ENCODE results near the gene EYA2. TPM values are rescaled to one million over a fixed set of nuclear protein-coding genes. Genes with fewer than 3 reads are reported as not detected.

The EYA2 gene
- total and polyA plus RNA-seq, 2 donors (not counting 3 experiments of a cell fraction or from before 2014, with no cell fraction given), result not detected

GRCh38 chr20:47059536-47059935 is 164.9 kb downstream of the EYA2 start:
- H3K79me2 ChIP-seq (ENCODE audit: control insufficient read depth, insufficient read depth, low read length), result no peaks in the 10 kb centered on the region
- ChIA-PET CTCF (no interaction called here), POLR2A (no interaction called here)
- BruUV-seq (replicated peaks), result no TSS peak
- dilution Hi-C loops (cut with MboI; ENCODE audit: extremely low pct_ligation_motif_present, low sequenced_read_pairs) (no loop called here), intact Hi-C loops (cut with micrococcal nuclease) (no loop called here)
- no peak overlapping the region for H3K4me3 ChIP-seq (replicated peaks in 1 of 3; ENCODE audit: insufficient read depth in 1 of 3, low read depth in 1 of 3, low read length in 3 of 3)
- H3K4me1 ChIP-seq (ENCODE audit: control insufficient read depth, extremely low read depth, insufficient read depth, low read length), result no peaks in the 10 kb centered on the region
- H3K27ac ChIP-seq (ENCODE audit: insufficient read depth, low read depth, low read length), result no peak overlapping the region
- H3K9me3 ChIP-seq (replicated peaks; ENCODE audit: control insufficient read depth, insufficient read depth, low read length), result no peaks in the 10 kb centered on the region
- no peaks in the 10 kb centered on the region for H3K36me3 ChIP-seq (ENCODE audit: control insufficient read depth in 2 of 2, extremely low read depth in 1 of 2, insufficient read depth in 2 of 2, low read length in 2 of 2)
- no peak overlapping the region for H3K9ac ChIP-seq (replicated peaks; ENCODE audit: extremely low read depth, insufficient read depth, low read length)
- no peaks in the 10 kb centered on the region for H4K20me1 ChIP-seq (replicated peaks; ENCODE audit: control insufficient read depth, extremely low read depth, insufficient read depth, low read length)
- FAIRE-seq (no peak), DNase-seq (ENCODE audit: low read depth, low spot score) (no peak)
- no peak overlapping the region for H3K4me2 ChIP-seq (ENCODE audit: insufficient read depth, low read length)
- no peaks in the 10 kb centered on the region for H3K27me3 ChIP-seq (ENCODE audit: control insufficient read depth in 2 of 2, insufficient read depth in 2 of 2, low read length in 2 of 2)
- no peak overlapping the region for H2AFZ ChIP-seq (ENCODE audit: low read depth, low read length)
- TF ChIP-seq MYC (IDR thresholded peaks at IDR 0.05; ENCODE audit: low read depth, low read length) (no peak), EZH2 (IDR thresholded peaks at IDR 0.05; ENCODE audit: borderline replicate concordance, low read depth, low read length, severe bottlenecking) (no peak), JUN (IDR thresholded peaks at IDR 0.05; ENCODE audit: borderline replicate concordance, insufficient read depth, insufficient read length, low read depth) (no peak), POLR2AphosphoS5 (IDR thresholded peaks at IDR 0.05; ENCODE audit: insufficient read depth, low read depth, low read length) (no peak), POLR2A (IDR thresholded peaks at IDR 0.05; ENCODE audit: low read depth, low read length) (no peak), GATA2 (IDR thresholded peaks at IDR 0.05; ENCODE audit: insufficient read depth, insufficient read length, low read depth, low read length) (no peak), FOS (IDR thresholded peaks at IDR 0.05; ENCODE audit: borderline replicate concordance, insufficient read depth, low read length) (no peak), MAX (IDR thresholded peaks at IDR 0.05; ENCODE audit: insufficient read depth, insufficient read length) (no peak)
- TF ChIP-seq, protein P1, sequence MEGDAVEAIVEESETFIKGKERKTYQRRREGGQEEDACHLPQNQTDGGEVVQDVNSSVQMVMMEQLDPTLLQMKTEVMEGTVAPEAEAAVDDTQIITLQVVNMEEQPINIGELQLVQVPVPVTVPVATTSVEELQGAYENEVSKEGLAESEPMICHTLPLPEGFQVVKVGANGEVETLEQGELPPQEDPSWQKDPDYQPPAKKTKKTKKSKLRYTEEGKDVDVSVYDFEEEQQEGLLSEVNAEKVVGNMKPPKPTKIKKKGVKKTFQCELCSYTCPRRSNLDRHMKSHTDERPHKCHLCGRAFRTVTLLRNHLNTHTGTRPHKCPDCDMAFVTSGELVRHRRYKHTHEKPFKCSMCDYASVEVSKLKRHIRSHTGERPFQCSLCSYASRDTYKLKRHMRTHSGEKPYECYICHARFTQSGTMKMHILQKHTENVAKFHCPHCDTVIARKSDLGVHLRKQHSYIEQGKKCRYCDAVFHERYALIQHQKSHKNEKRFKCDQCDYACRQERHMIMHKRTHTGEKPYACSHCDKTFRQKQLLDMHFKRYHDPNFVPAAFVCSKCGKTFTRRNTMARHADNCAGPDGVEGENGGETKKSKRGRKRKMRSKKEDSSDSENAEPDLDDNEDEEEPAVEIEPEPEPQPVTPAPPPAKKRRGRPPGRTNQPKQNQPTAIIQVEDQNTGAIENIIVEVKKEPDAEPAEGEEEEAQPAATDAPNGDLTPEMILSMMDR (IDR thresholded peaks at IDR 0.05; ENCODE audit: extremely low read depth in 1 of 2, insufficient read depth in 1 of 2, low read depth in 1 of 2, low read length in 2 of 2), result no peak
- H3K9me1 ChIP-seq (replicated peaks; ENCODE audit: control insufficient read depth, extremely low read depth, insufficient read depth, low read length), result no peaks in the 10 kb centered on the region

All from endothelial cell of umbilical vein (primary cell).